GM18502 (cell line): ENCODE results near the gene PYCARD.
"Not testable (repeated sequence)": the region's sequence is repeated elsewhere in the genome, so short reads cannot be mapped to it uniquely, and the experiment has no call there.

Experiments
- ATAC-seq: cut with Tn5 transposase; IDR thresholded peaks from one replicate; pipeline ENCODE4 v1.9.1; 2021; ENCODE audit warnings: mild to moderate bottlenecking; ENCODE audit not compliant: unreplicated experiment, poor library complexity

The PYCARD gene

GRCh38 chr16:31191697-31192428, 10.7 kb downstream of the PYCARD start:
- no peak for ATAC-seq

GRCh38 chr16:31190818-31191444, 11.6 kb downstream of the PYCARD start:
- no peak for ATAC-seq

- ATAC-seq, result no peak
Observed at GRCh38 chr16:31190061-31190460, 12.5 kb downstream of the PYCARD start.

- ATAC-seq, result no peak
Observed at GRCh38 chr16:31189412-31189778, 13.2 kb downstream of the PYCARD start.

DNA sequence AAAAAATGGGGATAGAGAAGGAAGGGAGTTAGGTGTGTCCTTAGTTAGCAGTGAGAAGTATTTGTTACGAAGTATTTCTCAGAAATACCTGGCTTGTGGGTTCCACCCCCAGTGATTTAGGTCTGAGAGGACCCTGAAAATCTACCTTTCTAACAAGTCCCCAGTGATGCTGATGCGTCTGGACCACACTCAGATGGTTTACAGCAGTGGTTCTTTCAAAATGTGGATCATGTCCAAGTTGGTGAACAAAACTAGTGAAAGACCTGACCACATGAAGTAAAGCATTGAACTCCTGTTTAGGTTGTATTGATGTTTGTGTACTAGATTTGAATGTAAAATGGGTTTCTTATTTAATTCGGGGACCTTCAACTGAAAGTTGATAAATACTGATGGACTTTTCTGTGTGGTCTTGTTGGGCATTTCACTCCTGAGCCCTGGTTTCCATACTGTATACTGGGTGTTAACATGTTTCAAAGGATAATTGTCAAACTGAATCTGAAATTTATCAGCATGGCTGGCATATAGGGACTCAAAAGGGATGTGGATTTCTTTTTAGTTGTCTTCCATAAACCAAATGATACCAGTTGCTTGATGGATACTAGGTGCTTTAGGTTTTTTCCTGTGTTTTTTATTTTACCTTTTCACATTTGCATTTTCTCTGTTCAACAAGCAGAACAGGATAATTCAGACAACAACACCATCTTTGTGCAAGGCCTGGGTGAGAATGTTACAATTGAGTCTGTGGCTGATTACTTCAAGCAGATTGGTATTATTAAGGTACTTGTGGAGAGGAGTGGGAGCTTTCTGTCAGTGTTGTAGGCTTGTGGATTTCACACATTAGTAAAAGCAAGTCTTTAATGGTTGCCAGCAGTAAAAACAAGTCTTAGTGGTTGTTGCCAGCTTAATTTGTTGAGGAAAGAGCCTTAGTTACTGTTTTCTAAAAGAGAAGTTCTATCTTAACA, 13.8 kb downstream of the PYCARD start:
- ATAC-seq, result no peak

GRCh38 chr16:31187808-31188189, 14.8 kb downstream of the PYCARD start:
- ATAC-seq, result no peak

DNA sequence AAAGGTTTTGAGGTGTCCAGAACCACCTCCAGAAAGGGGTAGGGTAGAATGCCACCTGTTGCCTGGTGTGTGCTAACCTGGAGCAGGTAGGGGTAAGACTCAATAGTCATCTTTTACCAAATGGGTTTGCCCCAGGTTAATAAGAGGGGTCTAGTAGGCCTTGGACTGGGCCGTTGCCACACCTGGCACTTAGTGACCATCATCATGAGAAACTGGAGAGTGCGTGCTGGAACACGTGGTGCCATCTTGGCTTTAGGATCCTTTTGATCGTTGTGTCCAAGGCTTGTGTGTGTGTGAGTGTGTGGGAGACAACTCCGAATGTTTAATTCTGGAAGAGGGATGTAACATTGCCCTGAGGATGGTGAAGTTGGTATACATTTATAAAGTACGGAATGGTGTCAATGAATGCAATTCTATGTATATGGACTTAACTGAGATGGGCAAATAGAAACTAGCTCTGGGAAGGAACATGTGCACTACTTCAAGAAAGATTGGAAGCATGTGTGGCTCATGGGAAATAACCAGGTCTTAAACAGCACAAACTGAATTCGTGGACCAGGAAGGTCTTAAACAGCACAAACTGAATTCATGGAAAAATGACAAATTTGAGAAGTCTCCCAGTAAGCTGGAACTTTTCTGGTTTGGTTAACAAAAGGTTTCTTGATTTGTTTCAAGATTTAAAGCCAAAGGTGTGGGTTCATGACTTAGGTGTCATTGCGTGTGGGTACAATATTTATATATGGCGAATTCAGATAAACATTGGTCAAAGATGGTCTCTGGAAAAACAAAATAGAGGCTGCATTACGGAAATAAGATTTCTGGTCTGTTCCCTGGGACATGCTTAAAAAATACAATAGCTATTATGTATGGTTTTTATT, 15.4 kb downstream of the PYCARD start:
- ATAC-seq, result no peak

- ATAC-seq, result no peak
Observed at GRCh38 chr16:31186176-31186575, 16.4 kb downstream of the PYCARD start.

- no peak for ATAC-seq
Observed at GRCh38 chr16:31185339-31185738, 17.2 kb downstream of the PYCARD start.

GRCh38 chr16:31184888-31185287, 17.7 kb downstream of the PYCARD start:
- ATAC-seq, result no peak

GRCh38 chr16:31183432-31184428, 18.8 kb downstream of the PYCARD start:
- no peak for ATAC-seq

GRCh38 chr16:31182391-31182790, 20.2 kb downstream of the PYCARD start:
- no peak for ATAC-seq

DNA sequence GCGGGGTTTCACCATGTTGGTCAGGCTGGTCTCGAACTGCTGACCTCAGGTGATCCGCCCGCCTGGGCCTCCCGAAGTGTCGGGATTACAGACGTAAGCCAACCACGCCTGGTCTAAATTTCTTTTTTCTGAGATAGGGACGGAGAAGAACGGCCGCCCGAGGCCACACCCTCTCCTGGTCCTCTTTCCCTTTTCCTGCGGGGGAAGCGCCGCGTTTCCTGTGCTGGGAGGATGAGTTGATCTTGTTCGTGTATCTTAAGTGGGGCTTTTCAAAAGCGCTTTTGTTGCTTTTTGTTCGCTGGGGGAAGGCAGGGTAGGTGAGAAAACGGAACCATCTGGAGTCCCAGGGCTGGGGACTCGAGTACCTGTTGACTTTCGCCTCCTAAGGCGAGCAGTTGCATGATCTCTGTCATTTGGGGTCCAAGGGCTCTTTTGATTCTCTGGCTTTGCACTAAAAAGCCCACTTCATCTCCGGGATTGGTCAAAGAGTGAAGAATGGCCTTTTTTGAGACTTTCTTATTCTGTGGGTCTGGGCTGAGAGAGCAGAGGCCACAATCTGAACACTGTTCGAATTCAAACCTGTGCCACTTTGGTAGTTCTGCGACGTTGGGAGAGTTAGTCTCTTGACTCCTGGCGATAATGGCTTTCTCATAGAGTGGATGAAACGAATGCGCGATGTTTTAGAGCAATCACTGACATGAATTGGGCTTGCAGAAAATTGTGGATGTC, 21.3 kb downstream of the PYCARD start:
- no peak for ATAC-seq

GRCh38 chr16:31179747-31180459, 22.7 kb downstream of the PYCARD start, which contains the start of gene FUS:
Gene FUS, plus strand, starts transcription at chr16:31180139. Its CDS starts 76 bp downstream, at chr16:31180215.
- peak; percentile 58 for ATAC-seq

DNA sequence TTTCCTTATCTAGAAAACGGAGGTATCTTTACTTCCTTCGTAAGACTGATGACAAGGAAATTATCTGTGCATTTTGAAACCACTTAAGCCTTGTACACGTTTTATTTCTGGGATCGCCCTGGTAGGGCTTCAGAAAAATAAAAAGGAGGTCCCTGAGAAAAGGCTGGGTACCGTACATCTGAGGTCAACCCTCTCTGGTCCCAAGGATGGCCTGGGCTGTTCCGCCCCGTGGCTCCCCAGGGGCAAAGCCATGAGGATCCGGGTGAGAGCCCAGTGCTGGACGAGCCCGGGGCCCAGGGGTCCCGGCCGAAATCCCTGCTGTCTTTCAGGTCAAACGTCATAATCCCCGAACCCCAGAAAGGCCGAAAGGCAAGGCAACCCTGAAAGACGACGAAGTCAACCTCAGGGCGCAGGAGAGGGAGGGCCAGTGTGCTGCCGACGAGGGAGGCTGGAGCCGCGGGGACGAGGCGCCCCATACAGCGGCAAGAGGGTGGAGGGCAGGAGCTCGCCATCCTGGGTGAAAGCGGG, 23.3 kb downstream of the PYCARD start:
- ATAC-seq, result no peak

DNA sequence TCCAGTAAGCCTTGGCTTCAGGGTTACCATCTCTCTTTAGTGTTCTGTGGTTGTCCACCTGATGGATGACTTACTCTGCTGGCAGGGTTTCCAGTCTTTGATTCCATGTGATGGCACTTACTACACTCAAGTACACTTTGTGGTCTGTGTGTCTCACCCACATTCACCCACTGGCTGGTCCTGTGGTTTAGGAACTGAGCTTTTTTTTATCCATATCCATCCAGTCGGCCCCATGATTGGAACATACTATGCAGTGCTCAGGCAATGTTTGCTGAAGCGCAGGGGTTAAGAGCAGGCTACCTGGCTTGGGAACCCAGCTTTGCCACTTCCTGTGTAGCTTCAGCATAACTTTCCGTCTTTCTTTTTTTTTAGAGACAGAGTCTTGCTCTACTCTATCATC, 25.4 kb downstream of the PYCARD start:
- ATAC-seq, result no peak

- ATAC-seq, result not testable (repeated sequence)
Observed at GRCh38 chr16:31170048-31170447, 32.5 kb downstream of the PYCARD start.
